ENCODE measurements around the gene MAMLD1. TPM values are rescaled to one million over a fixed set of nuclear protein-coding genes. Genes with fewer than 3 reads are reported as not detected.

The MAMLD1 gene
- total RNA-seq, 1 donor, result 3.3 TPM

GRCh38 chrX:150514462-150514861 lies 151.3 kb downstream of the MAMLD1 start:
- Histone ChIP-seq H3K27me3 (ENCODE audit: insufficient read depth, low read length) (no peaks in the 10 kb centered on the region), H3K79me2 (ENCODE audit: insufficient read depth, low read length) (no peaks in the 10 kb centered on the region), H3K4me3 (ENCODE audit: insufficient read depth, low read length) (no peak overlapping the region), H4K20me1 (ENCODE audit: insufficient read depth, low read length) (no peaks in the 10 kb centered on the region), H3K27ac (ENCODE audit: low read depth, low read length) (no peak overlapping the region), H3K9me3 (ENCODE audit: low read depth, low read length) (no peaks in the 10 kb centered on the region), H2AFZ (ENCODE audit: low read length) (no peak overlapping the region), H3K36me3 (ENCODE audit: insufficient read depth, low read length) (no peaks in the 10 kb centered on the region), H3K4me1 (ENCODE audit: insufficient read depth, low read length) (peaks cover 5% of the 10 kb centered on the region), H3K4me2 (ENCODE audit: insufficient read depth, low read length) (no peak overlapping the region)
- no peak for TF ChIP-seq CTCF (IDR thresholded peaks at IDR 0.05; ENCODE audit: extremely low read depth, low read depth, low read length)
- no peak for DNase-seq (ENCODE audit: insufficient read length, low spot score, missing footprints)

- Histone ChIP-seq H2AFZ (ENCODE audit: low read length) (no peak overlapping the region), H3K9me3 (ENCODE audit: low read depth, low read length) (no peaks in the 10 kb centered on the region), H3K79me2 (ENCODE audit: insufficient read depth, low read length) (no peaks in the 10 kb centered on the region)
Observed at GRCh38 chrX:150515801-150516200, 152.7 kb downstream of the MAMLD1 start.

GRCh38 chrX:150517303-150517910 lies 154.3 kb downstream of the MAMLD1 start:
- H3K4me2 ChIP-seq (ENCODE audit: insufficient read depth, low read length), result no peak overlapping the region
- H3K27ac ChIP-seq (ENCODE audit: low read depth, low read length), result no peak overlapping the region
- H3K27me3 ChIP-seq (ENCODE audit: insufficient read depth, low read length), result no peaks in the 10 kb centered on the region
- H3K4me1 ChIP-seq (ENCODE audit: insufficient read depth, low read length), result peaks cover 5% of the 10 kb centered on the region
- peak; percentile 95 for DNase-seq (ENCODE audit: insufficient read length, low spot score, missing footprints)
- no peak overlapping the region for H3K4me3 ChIP-seq (ENCODE audit: insufficient read depth, low read length)
- H3K9me3 ChIP-seq (ENCODE audit: low read depth, low read length), result no peaks in the 10 kb centered on the region
- TF ChIP-seq CTCF (IDR thresholded peaks at IDR 0.05; ENCODE audit: extremely low read depth, low read depth, low read length), result no peak
- H3K36me3 ChIP-seq (ENCODE audit: insufficient read depth, low read length), result no peaks in the 10 kb centered on the region
- H4K20me1 ChIP-seq (ENCODE audit: insufficient read depth, low read length), result no peaks in the 10 kb centered on the region
- H3K79me2 ChIP-seq (ENCODE audit: insufficient read depth, low read length), result no peaks in the 10 kb centered on the region
- peak overlapping the region; percentile 38 for H2AFZ ChIP-seq (ENCODE audit: low read length)

More at GRCh38 chrX:150515801-150516200, 152.7 kb downstream of the MAMLD1 start:
- peaks cover 5% of the 10 kb centered on the region for H3K4me1 ChIP-seq (ENCODE audit: insufficient read depth, low read length)
- H3K36me3 ChIP-seq (ENCODE audit: insufficient read depth, low read length), result no peaks in the 10 kb centered on the region
- H3K4me3 ChIP-seq (ENCODE audit: insufficient read depth, low read length), result no peak overlapping the region
- H3K27ac ChIP-seq (ENCODE audit: low read depth, low read length), result no peak overlapping the region
- H4K20me1 ChIP-seq (ENCODE audit: insufficient read depth, low read length), result no peaks in the 10 kb centered on the region
- no peak for DNase-seq (ENCODE audit: insufficient read length, low spot score, missing footprints)
- H3K27me3 ChIP-seq (ENCODE audit: insufficient read depth, low read length), result no peaks in the 10 kb centered on the region
- TF ChIP-seq CTCF (IDR thresholded peaks at IDR 0.05; ENCODE audit: extremely low read depth, low read depth, low read length), result no peak
- no peak overlapping the region for H3K4me2 ChIP-seq (ENCODE audit: insufficient read depth, low read length)

GRCh38 chrX:150522494-150522893 lies 159.4 kb downstream of the MAMLD1 start:
- no peak for TF ChIP-seq CTCF (IDR thresholded peaks at IDR 0.05; ENCODE audit: extremely low read depth, low read depth, low read length)
- H3K4me3 ChIP-seq (ENCODE audit: insufficient read depth, low read length), result no peak overlapping the region
- H2AFZ ChIP-seq (ENCODE audit: low read length), result no peak overlapping the region
- H3K27ac ChIP-seq (ENCODE audit: low read depth, low read length), result no peak overlapping the region
- no peaks in the 10 kb centered on the region for H3K4me1 ChIP-seq (ENCODE audit: insufficient read depth, low read length)
- no peaks in the 10 kb centered on the region for H4K20me1 ChIP-seq (ENCODE audit: insufficient read depth, low read length)
- H3K4me2 ChIP-seq (ENCODE audit: insufficient read depth, low read length), result no peak overlapping the region
- peak; percentile 34 for DNase-seq (ENCODE audit: insufficient read length, low spot score, missing footprints)
- H3K79me2 ChIP-seq (ENCODE audit: insufficient read depth, low read length), result no peaks in the 10 kb centered on the region
- H3K27me3 ChIP-seq (ENCODE audit: insufficient read depth, low read length), result no peaks in the 10 kb centered on the region
- H3K9me3 ChIP-seq (ENCODE audit: low read depth, low read length), result no peaks in the 10 kb centered on the region
- H3K36me3 ChIP-seq (ENCODE audit: insufficient read depth, low read length), result no peaks in the 10 kb centered on the region

Measured in osteoblast (primary cell).